Measurements from ENCODE around the gene TOE1. TPM values are rescaled to one million over a fixed set of nuclear protein-coding genes. Genes with fewer than 3 reads are reported as not detected.
A peak's percentile ranks its signal among the peaks of the same experiment; 100 is the strongest.

TOE1 gene
- total RNA-seq, 2 experiments from 2014 or later = 25.7 to 28.1 TPM

DNA sequence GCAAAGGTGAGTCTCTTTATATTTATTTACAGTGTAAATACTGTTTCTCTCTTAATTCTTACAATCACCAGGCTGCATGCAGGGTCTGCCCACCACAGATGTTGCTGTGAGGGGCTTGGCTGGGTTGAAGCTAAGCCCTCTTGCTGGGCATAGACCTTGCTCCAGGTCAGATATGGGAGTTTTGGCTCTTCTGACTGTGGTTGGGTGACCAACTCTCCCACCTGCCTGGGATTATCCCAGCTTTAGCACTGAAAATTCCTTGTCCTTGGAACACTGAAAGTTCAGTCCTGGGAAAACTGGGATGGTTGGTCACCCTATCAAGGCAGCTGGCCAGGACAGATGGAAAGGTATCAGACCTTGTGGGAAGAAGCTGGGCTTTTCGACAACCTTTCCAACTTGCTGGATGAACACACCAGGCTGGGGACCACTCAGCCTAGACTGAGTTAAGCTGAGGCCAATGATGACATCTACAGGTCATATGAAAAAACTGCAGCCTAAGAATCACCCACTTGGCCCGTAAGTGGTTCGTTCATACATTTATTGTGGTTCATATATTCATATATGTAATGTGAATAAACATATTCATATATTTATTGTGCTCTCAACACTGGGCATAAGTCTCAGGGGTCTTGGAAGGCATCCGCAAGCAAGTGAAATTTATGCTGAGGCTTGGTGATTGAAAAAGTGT, 39.8 kb upstream of the TOE1 start:
- peak; percentile 49 for DNase-seq
- H3K4me3 Mint-ChIP-seq = no peak overlapping the region
- CTCF ChIA-PET = interaction anchor here (0.6 to 13.9 kb wide), 23 partner anchors 9 to 507 kb away, joined by 3 to 321 read pairs (median 4); partner anchors contain the start of genes HECTD3, MUTYH, TESK2 and TOE1
- POLR2A ChIA-PET = interaction anchor here (0.6 to 3.2 kb wide), 6 partner anchors 284 to 491 kb away, joined by 3 to 11 read pairs (median 3); partner anchors contain the start of genes HECTD3 and UROD
- no peaks in the 10 kb centered on the region for H3K9me3 Mint-ChIP-seq
- no peaks in the 10 kb centered on the region for H3K27me3 Mint-ChIP-seq
- intact Hi-C loops (cut with micrococcal nuclease) = loop anchor here (1.0 to 10.0 kb wide), 4 partner anchors 37 to 495 kb away; partner anchors contain the start of genes BTBD19, DYNLT4 and PLK3
- no peak for ATAC-seq
- TF ChIP-seq, protein P1, sequence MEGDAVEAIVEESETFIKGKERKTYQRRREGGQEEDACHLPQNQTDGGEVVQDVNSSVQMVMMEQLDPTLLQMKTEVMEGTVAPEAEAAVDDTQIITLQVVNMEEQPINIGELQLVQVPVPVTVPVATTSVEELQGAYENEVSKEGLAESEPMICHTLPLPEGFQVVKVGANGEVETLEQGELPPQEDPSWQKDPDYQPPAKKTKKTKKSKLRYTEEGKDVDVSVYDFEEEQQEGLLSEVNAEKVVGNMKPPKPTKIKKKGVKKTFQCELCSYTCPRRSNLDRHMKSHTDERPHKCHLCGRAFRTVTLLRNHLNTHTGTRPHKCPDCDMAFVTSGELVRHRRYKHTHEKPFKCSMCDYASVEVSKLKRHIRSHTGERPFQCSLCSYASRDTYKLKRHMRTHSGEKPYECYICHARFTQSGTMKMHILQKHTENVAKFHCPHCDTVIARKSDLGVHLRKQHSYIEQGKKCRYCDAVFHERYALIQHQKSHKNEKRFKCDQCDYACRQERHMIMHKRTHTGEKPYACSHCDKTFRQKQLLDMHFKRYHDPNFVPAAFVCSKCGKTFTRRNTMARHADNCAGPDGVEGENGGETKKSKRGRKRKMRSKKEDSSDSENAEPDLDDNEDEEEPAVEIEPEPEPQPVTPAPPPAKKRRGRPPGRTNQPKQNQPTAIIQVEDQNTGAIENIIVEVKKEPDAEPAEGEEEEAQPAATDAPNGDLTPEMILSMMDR (IDR thresholded peaks at IDR 0.05) = peak; percentile 84
- H3K27ac Mint-ChIP-seq = no peak overlapping the region
- peaks cover 16% of the 10 kb centered on the region for H3K4me1 Mint-ChIP-seq (ENCODE audit: low read depth)
- H3K36me3 Mint-ChIP-seq (ENCODE audit: low read depth) = peaks cover 2% of the 10 kb centered on the region

DNA sequence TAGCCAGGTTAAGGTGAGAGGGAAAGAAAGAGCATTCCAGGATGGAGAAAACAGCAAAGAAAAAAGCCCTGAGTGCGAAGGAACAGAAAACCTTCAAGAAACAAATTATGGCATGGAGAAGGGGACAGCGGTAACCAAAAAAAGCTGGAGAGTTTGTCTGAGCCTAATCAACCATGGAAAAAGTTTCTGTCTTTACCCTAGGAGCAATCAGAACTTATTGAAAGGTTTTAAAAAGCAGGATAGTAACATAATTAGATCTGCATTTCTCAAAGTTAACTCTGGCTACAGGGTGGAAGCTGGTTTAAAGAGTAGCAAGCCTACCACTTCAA, 39.3 kb upstream of the TOE1 start:
- POLR2A ChIA-PET = interaction anchor here (0.6 to 3.2 kb wide), 3 partner anchors 285 to 481 kb away, joined by 3 to 11 read pairs (median 3); partner anchors contain the start of genes HECTD3 and UROD
- CTCF ChIA-PET = interaction anchor here (0.6 to 13.9 kb wide), 15 partner anchors 9 to 455 kb away, joined by 3 to 321 read pairs (median 4); partner anchors contain the start of genes EIF2B3, HECTD3, MUTYH and TESK2
- H3K9me3 Mint-ChIP-seq = no peaks in the 10 kb centered on the region
- TF ChIP-seq, protein P1 (IDR thresholded peaks at IDR 0.05) = no peak
- intact Hi-C loops (cut with micrococcal nuclease) = loop anchor here (1.0 to 10.0 kb wide), 3 partner anchors 37 to 496 kb away; partner anchors contain the start of genes BTBD19, DYNLT4 and PLK3
- peaks cover 5% of the 10 kb centered on the region for H3K36me3 Mint-ChIP-seq (ENCODE audit: low read depth)
- no peak overlapping the region for H3K27ac Mint-ChIP-seq
- H3K4me1 Mint-ChIP-seq (ENCODE audit: low read depth) = peaks cover 21% of the 10 kb centered on the region
- DNase-seq = no peak
- H3K27me3 Mint-ChIP-seq = no peaks in the 10 kb centered on the region
- H3K4me3 Mint-ChIP-seq = no peak overlapping the region
- ATAC-seq = no peak

DNA sequence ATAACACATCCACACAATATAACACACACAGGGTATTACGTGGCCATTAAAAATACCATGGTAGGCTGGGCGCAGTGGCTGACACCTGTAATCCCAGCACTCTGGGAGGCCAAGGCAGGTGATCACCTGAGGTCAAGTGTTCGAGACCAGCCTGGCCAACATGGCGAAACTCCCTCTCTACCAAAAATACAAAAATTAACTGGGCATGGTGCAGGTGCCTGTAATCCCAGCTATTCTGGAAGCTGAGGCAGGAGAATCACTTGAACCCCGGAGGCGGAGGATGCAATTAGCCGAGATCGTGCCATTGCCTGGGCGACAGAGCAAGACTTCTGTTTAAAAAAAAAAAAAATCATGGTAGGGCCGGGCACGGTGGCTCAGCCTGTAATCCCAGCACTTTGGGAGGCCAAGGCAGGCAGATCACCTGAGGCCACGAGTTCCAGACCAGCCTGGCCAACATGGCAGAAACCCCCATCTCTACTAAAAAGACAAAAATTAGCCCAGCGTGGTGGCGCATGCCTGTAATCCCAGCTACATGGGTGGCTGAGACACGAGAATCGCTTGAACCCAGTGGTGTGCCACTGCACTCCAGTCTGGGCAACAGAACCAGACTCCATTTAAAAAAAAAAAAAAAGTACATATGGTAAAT, 37.3 kb upstream of the TOE1 start:
- ATAC-seq (no peak), DNase-seq (no peak)
- TF ChIP-seq, protein P1 (IDR thresholded peaks at IDR 0.05) = no peak
- intact Hi-C loops (cut with micrococcal nuclease) = loop anchor here (5.0 to 10.0 kb wide), 2 partner anchors 35 to 498 kb away; partner anchors contain the start of genes BTBD19, DYNLT4 and PLK3
- Mint-ChIP-seq H3K27ac (peak overlapping the region; percentile 53), H3K9me3 (no peaks in the 10 kb centered on the region), H3K36me3 (ENCODE audit: low read depth) (peaks cover 5% of the 10 kb centered on the region), H3K4me3 (peak overlapping the region; percentile 91), H3K27me3 (no peaks in the 10 kb centered on the region), H3K4me1 (ENCODE audit: low read depth) (peaks cover 39% of the 10 kb centered on the region)
- ChIA-PET CTCF (interaction anchor here (1.0 to 13.9 kb wide), 11 partner anchors 10 to 317 kb away, joined by 3 to 321 read pairs (median 3); partner anchors contain the start of genes EIF2B3, HECTD3 and UROD), POLR2A (interaction anchor here (0.6 to 3.2 kb wide), 9 partner anchors 25 to 581 kb away, joined by 3 to 40 read pairs (median 4); partner anchors contain the start of genes HECTD3, MUTYH, TOE1 and UROD)

GRCh38 chr1:45303520-45304310, 36.3 kb upstream of the TOE1 start:
- CTCF ChIA-PET = interaction anchor here (0.6 to 13.9 kb wide), 13 partner anchors 24 to 573 kb away, joined by 3 to 321 read pairs (median 3); partner anchors contain the start of genes BTBD19, EIF2B3, HECTD3 and HPDL
- no peaks in the 10 kb centered on the region for H3K9me3 Mint-ChIP-seq
- peaks cover 5% of the 10 kb centered on the region for H3K36me3 Mint-ChIP-seq (ENCODE audit: low read depth)
- ATAC-seq = peak; percentile 84
- DNase-seq = peak; percentile 100
- no peaks in the 10 kb centered on the region for H3K27me3 Mint-ChIP-seq
- TF ChIP-seq, protein P1 (IDR thresholded peaks at IDR 0.05) = peak; percentile 63
- intact Hi-C loops (cut with micrococcal nuclease) = loop anchor here (5.0 to 10.0 kb wide), 2 partner anchors 34 to 499 kb away; partner anchors contain the start of genes BTBD19, DYNLT4 and PLK3
- H3K4me1 Mint-ChIP-seq (ENCODE audit: low read depth) = peaks cover 40% of the 10 kb centered on the region
- peak overlapping the region; percentile 98 for H3K27ac Mint-ChIP-seq
- POLR2A ChIA-PET = interaction anchor here (0.6 to 4.7 kb wide), 13 partner anchors 24 to 582 kb away, joined by 3 to 58 read pairs (median 5); partner anchors contain the start of genes HECTD3, MUTYH, RNU5D-1 and TESK2
- H3K4me3 Mint-ChIP-seq = peak overlapping the region; percentile 91
